IMR-90 (cell line): ENCODE data around the gene MYO1A. TPM values are rescaled to one million over a fixed set of nuclear protein-coding genes. Genes with fewer than 3 reads are reported as not detected.

Experiments
- ATAC-seq: fragments of 200-7000 bp; cut with Tn5 transposase; 2 replicates; pipeline ENCODE4 v1.9.1; 2020; ENCODE audit warnings: low read depth, mild to moderate bottlenecking, moderate library complexity
- BruUV-seq: library from RNA; stranded (reverse); fragments of 400-500 nt; replicated peaks from 2 replicates; lab custom pipeline; 2021; lab: Mats Ljungman, UMichigan
- CTCF ChIA-PET: fragments of 300-600 bp; formaldehyde crosslinking; extraction: SDS; loops from one replicate; lab custom pipeline; 2021; ENCODE audit warnings: antibody characterized with exemption; lab: Yijun Ruan, JAX
- POLR2A ChIA-PET: fragments of 300-600 bp; sonication (Branson Sonifier 250); formaldehyde crosslinking; loops from one replicate; lab custom pipeline; 2022; ENCODE audit warnings: antibody characterized with exemption; ENCODE audit not compliant: unreplicated experiment; lab: Charles Lee
- DNase-seq: peaks from one replicate; pipeline ENCODE4 v3.0.0; 2013
- H2AFZ ChIP-seq: replicated peaks from 2 replicates; pipeline ENCODE3; 2013; ENCODE audit warnings: low read length, mild to moderate bottlenecking; ENCODE audit not compliant: poor library complexity
- H2AK5ac ChIP-seq: 2 replicates; pipeline ENCODE4 v1.6.1; 2013; ENCODE audit warnings: low read depth, low read length, inconsistent platforms
- H2AK9ac ChIP-seq: replicated peaks from 2 replicates; pipeline ENCODE3; 2013; ENCODE audit warnings: mild to moderate bottlenecking, low read depth, low read length, moderate library complexity; ENCODE audit not compliant: poor library complexity
- H2BK120ac ChIP-seq: 2 replicates; pipeline ENCODE4 v1.6.1; 2013; ENCODE audit warnings: low read depth, low read length, inconsistent platforms
- H2BK15ac ChIP-seq: 3 replicates; pipeline ENCODE4 v1.6.1; 2013; ENCODE audit warnings: low read depth, low read length, inconsistent platforms
- H2BK20ac ChIP-seq: 2 replicates; pipeline ENCODE4 v1.6.1; 2013; ENCODE audit warnings: low read depth, mild to moderate bottlenecking, inconsistent platforms, low read length, moderate library complexity
- H2BK5ac ChIP-seq: 2 replicates; pipeline ENCODE4 v1.6.1; 2013; ENCODE audit warnings: mild to moderate bottlenecking, low read depth, low read length, inconsistent platforms; ENCODE audit not compliant: poor library complexity, severe bottlenecking
- H3K14ac ChIP-seq: replicated peaks from 2 replicates; pipeline ENCODE4 v1.6.1; 2013; ENCODE audit warnings: low read depth, low read length, inconsistent platforms
- H3K18ac ChIP-seq: 2 replicates; pipeline ENCODE4 v1.6.1; 2013; ENCODE audit warnings: low read depth, low read length, control low read depth
- H3K23ac ChIP-seq: 2 replicates; pipeline ENCODE4 v1.6.1; 2013; ENCODE audit warnings: low read depth, low read length, inconsistent platforms
- H3K27ac ChIP-seq: 2 replicates; pipeline ENCODE4 v1.5.1; 2013; ENCODE audit warnings: mild to moderate bottlenecking, control low read depth, low read length; ENCODE audit not compliant: insufficient read depth
- H3K27me3 ChIP-seq: 2 replicates; pipeline ENCODE4 v1.6.1; 2013; ENCODE audit warnings: low read length; ENCODE audit not compliant: control insufficient read depth, insufficient read depth
- H3K36me3 ChIP-seq: 2 replicates; pipeline ENCODE4 v1.6.1; 2013; ENCODE audit warnings: low read length, mixed read lengths; ENCODE audit not compliant: control insufficient read depth, insufficient read depth
- H3K4ac ChIP-seq: 2 replicates; pipeline ENCODE4 v1.6.1; 2013; ENCODE audit warnings: low read depth, low read length, inconsistent platforms
- H3K4me1 ChIP-seq: 2 replicates; pipeline ENCODE4 v1.6.1; 2013; ENCODE audit warnings: low read length, mixed read lengths; ENCODE audit not compliant: control insufficient read depth, insufficient read depth
- H3K4me2 ChIP-seq: 2 replicates; pipeline ENCODE4 v1.6.1; 2013; ENCODE audit warnings: low read depth, mild to moderate bottlenecking, control low read depth, low read length, moderate library complexity
- H3K4me3 ChIP-seq: 2 replicates; pipeline ENCODE4 v1.5.1; 2013; ENCODE audit warnings: low read depth, mild to moderate bottlenecking, control low read depth, low read length, moderate library complexity; ENCODE audit not compliant: insufficient read depth
- H3K56ac ChIP-seq: 2 replicates; pipeline ENCODE4 v1.6.1; 2013; ENCODE audit warnings: low read length, inconsistent platforms; ENCODE audit not compliant: insufficient read depth; ENCODE audit errors: extremely low read depth
- H3K79me1 ChIP-seq, 2 experiments: 2 replicates each; pipeline ENCODE4 v1.6.1; 2013; ENCODE audit warnings: low read length in 2 of 2, inconsistent platforms in 1 of 2, low read depth in 1 of 2
- H3K9ac ChIP-seq: 2 replicates; pipeline ENCODE4 v1.6.1; 2013; ENCODE audit warnings: low read depth, low read length, control low read depth
- H3K9me1 ChIP-seq: 2 replicates; pipeline ENCODE4 v1.6.1; 2013; ENCODE audit warnings: low read length, inconsistent platforms; ENCODE audit not compliant: insufficient read depth
- H3K9me3 ChIP-seq: 2 replicates; pipeline ENCODE4 v1.6.1; 2013; ENCODE audit warnings: low read length; ENCODE audit not compliant: control insufficient read depth, insufficient read depth
- H4K20me1 ChIP-seq: 2 replicates; pipeline ENCODE4 v1.6.1; 2013; ENCODE audit warnings: low read length, inconsistent platforms; ENCODE audit not compliant: insufficient read depth
- H4K5ac ChIP-seq: 2 replicates; pipeline ENCODE4 v1.6.1; 2013; ENCODE audit warnings: mild to moderate bottlenecking, low read depth, low read length, control low read depth
- H4K8ac ChIP-seq, 2 experiments: 2 replicates each; pipeline ENCODE4 v1.6.1; 2013; ENCODE audit warnings: low read depth in 2 of 2, low read length in 2 of 2, control low read depth in 1 of 2, inconsistent platforms in 1 of 2
- H4K91ac ChIP-seq: 2 replicates; pipeline ENCODE4 v1.6.1; 2013; ENCODE audit warnings: low read depth, low read length, inconsistent platforms; ENCODE audit not compliant: insufficient read depth
- BHLHE40 ChIP-seq: fragments of 150-350 bp; IDR thresholded peaks from 2 replicates; pipeline ENCODE4 v1.6.1; 2016; ENCODE audit warnings: mild to moderate bottlenecking, low read depth, low read length
- MAFK ChIP-seq: IDR thresholded peaks from 2 replicates; pipeline ENCODE4 v1.6.1; 2012; ENCODE audit warnings: low read depth, low read length, improper control_type of control experiment
- MAZ ChIP-seq: IDR thresholded peaks from 2 replicates; pipeline ENCODE4 v1.6.1; 2012; ENCODE audit warnings: low read depth, mild to moderate bottlenecking, low read length, improper control_type of control experiment, moderate library complexity, borderline replicate concordance
- MXI1 ChIP-seq: IDR thresholded peaks from 2 replicates; pipeline ENCODE4 v1.6.1; 2012; ENCODE audit warnings: low read depth, mild to moderate bottlenecking, low read length, moderate library complexity, borderline replicate concordance
- RAD21 ChIP-seq: IDR thresholded peaks from 2 replicates; pipeline ENCODE4 v1.6.1; 2012; ENCODE audit warnings: low read length, improper control_type of control experiment
- RCOR1 ChIP-seq: IDR thresholded peaks from 2 replicates; pipeline ENCODE4 v1.6.1; 2012; ENCODE audit warnings: mild to moderate bottlenecking, low read length, improper control_type of control experiment; ENCODE audit not compliant: insufficient replicate concordance
- RFX5 ChIP-seq: IDR thresholded peaks from 2 replicates; pipeline ENCODE4 v1.8.0; 2012; ENCODE audit warnings: low read depth, mild to moderate bottlenecking, low read length, moderate library complexity
- WGBS, 2 experiments: methylation state at CpG; one replicate each; pipeline versions ENCODE4 v1.1.5 to v1.1.7; 2013; ENCODE audit warnings: missing lambda C conversion rate in 2 of 2; ENCODE audit not compliant: insufficient read length in 1 of 2; ENCODE audit errors: extremely low coverage in 2 of 2; 5-methylcytosine and 5-hydroxymethylcytosine counted together
- dilution Hi-C: fragments of 300-500 bp; cut with HindIII; formaldehyde crosslinking; loops from one replicate; pipeline ENCODE4 v1.14.3; 2018; ENCODE audit warnings: low sequenced_read_pairs; ENCODE audit not compliant: unreplicated experiment
- in situ Hi-C: fragments of 300-500 bp; cut with MboI; formaldehyde crosslinking; loops from 3 replicates; pipeline ENCODE4 v1.14.3; 2019; ENCODE audit warnings: low sequenced_read_pairs, inconsistent platforms, mixed read lengths
- intact Hi-C: fragments of 100-400 bp; cut with micrococcal nuclease; formaldehyde crosslinking; loops from 2 replicates; pipeline ENCODE4 v1.10.0; 2022
- polyA plus RNA-seq, 3 experiments: library from polyadenylated mRNA; depleted of rRNA; stranded (reverse); fragments of >200 nt; gene quantifications; 2 replicates each; pipeline ENCODE4 v1.2.3, GENCODE V29; 2012; ENCODE audit warnings: low replicate concordance in 1 of 3
- total RNA-seq: library from RNA; depleted of rRNA; stranded (reverse); fragments of >200 nt; gene quantifications from 2 replicates; pipeline ENCODE4 v1.2.3, GENCODE V29; 2012
- TF ChIP-seq, protein P1 (sequence below): fragments of 150-350 bp; IDR thresholded peaks from 2 replicates; pipeline ENCODE4 v1.6.1; 2016; ENCODE audit warnings: low read depth, mild to moderate bottlenecking, low read length, moderate library complexity, borderline replicate concordance

The MYO1A gene
- total and polyA plus RNA-seq, 2 of the 4 experiments (the other 2 are of a cell fraction) = under 0.01 TPM; not detected in 1

DNA sequence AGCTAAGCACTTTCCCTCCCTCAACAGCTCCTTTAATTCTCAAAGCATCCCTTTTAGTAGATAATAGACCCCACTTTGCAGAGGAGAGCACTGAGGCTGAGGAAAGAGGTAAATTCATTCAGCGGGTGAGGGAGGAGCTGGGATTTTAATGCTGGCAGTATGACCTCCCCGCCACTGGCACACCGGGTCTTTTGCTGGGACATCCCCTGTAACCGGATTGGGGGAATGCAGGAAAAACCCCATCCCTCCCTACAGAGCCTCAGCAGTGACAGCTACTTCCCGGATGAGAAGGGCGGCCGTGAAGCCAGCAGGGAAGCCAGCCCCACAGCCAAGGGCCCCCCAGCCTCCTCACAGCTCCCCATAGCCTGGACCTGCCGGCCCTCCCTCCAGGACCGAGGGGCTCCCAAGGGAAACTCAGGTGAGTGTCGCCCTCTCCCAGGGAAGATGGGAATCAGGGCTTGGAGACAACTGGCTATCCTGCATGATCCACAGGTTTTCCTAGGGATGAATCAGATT lies 55.6 kb downstream of the MYO1A start:
- Histone ChIP-seq H2AK5ac (no peak overlapping the region), H3K9me1 (peaks cover 13% of the 10 kb centered on the region), H2BK5ac (no peak overlapping the region), H3K9ac (no peak overlapping the region), H3K27ac (no peak overlapping the region), H3K56ac (no peak overlapping the region), H4K5ac (no peak overlapping the region), H2AK9ac (no peak overlapping the region), H2AFZ (no peak overlapping the region), H3K4me1 (no peaks in the 10 kb centered on the region; the same call in 1 of the 2 replicates), H4K8ac (no peak overlapping the region), H3K4me3 (no peak overlapping the region), H2BK15ac (no peak overlapping the region), H3K79me1 (peaks cover 0 to 16% of the 10 kb centered on the region in 2 experiments; a peak in 3 of 4 replicates), H3K27me3 (no peaks in the 10 kb centered on the region), H3K4ac (no peak overlapping the region), H3K4me2 (no peak overlapping the region), H3K9me3 (no peaks in the 10 kb centered on the region), H3K23ac (no peak overlapping the region), H3K36me3 (peaks cover 11% of the 10 kb centered on the region; the same call in 1 of the 2 replicates), H4K20me1 (peaks cover 14% of the 10 kb centered on the region), H4K91ac (no peak overlapping the region), H3K14ac (no peak overlapping the region), H2BK120ac (no peak overlapping the region), H3K18ac (no peak overlapping the region), H2BK20ac (no peak overlapping the region)
- DNase-seq = no peak
- dilution Hi-C loops = no loop called here
- in situ Hi-C loops = loop anchor here (25.0 kb wide), 1 partner anchor 482 kb away; the partner anchor contains the start of gene RBMS2
- CTCF ChIA-PET = no interaction called here
- no peak for ATAC-seq
- intact Hi-C loops = no loop called here
- TF ChIP-seq MAFK = no peak
- TF ChIP-seq, protein P1, sequence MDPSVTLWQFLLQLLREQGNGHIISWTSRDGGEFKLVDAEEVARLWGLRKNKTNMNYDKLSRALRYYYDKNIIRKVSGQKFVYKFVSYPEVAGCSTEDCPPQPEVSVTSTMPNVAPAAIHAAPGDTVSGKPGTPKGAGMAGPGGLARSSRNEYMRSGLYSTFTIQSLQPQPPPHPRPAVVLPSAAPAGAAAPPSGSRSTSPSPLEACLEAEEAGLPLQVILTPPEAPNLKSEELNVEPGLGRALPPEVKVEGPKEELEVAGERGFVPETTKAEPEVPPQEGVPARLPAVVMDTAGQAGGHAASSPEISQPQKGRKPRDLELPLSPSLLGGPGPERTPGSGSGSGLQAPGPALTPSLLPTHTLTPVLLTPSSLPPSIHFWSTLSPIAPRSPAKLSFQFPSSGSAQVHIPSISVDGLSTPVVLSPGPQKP = no peak
- TF ChIP-seq RFX5 = no peak
- no peak for TF ChIP-seq RCOR1
- TF ChIP-seq MAZ = no peak
- no peak for TF ChIP-seq MXI1
- no peak for TF ChIP-seq BHLHE40
- no peak for TF ChIP-seq RAD21
- no TSS peak for BruUV-seq
- no CpG with 5 or more reads among the region's 10 CpGs for WGBS, 2 experiments
- POLR2A ChIA-PET = no interaction called here
